ENCODE measurements around the gene GPR37L1. TPM values are rescaled to one million over a fixed set of nuclear protein-coding genes. Genes with fewer than 3 reads are reported as not detected.

The GPR37L1 gene
- total RNA-seq, 1 donor from 2014 or later = 0.09 TPM

GRCh38 chr1:202158810-202159533, 36.3 kb downstream of the GPR37L1 start:
- Mint-ChIP-seq H3K27ac (peak overlapping the region; percentile 13), H3K36me3 (no peaks in the 10 kb centered on the region), H3K27me3 (ENCODE audit: low read depth) (no peaks in the 10 kb centered on the region), H3K9me3 (no peaks in the 10 kb centered on the region), H3K4me1 (peaks cover 39% of the 10 kb centered on the region), H3K4me3 (no peak overlapping the region)
- TF ChIP-seq CTCF (IDR thresholded peaks at IDR 0.05; ENCODE audit: unreplicated experiment) = no peak
- no peak for DNase-seq (ENCODE audit: low spot score in 2 of 2, unreplicated experiment in 2 of 2)

GRCh38 chr1:202159534-202160371, 37.0 kb downstream of the GPR37L1 start:
- Mint-ChIP-seq H3K4me1 (peaks cover 37% of the 10 kb centered on the region), H3K36me3 (no peaks in the 10 kb centered on the region), H3K9me3 (no peaks in the 10 kb centered on the region), H3K27ac (peak overlapping the region; percentile 13), H3K27me3 (ENCODE audit: low read depth) (no peaks in the 10 kb centered on the region), H3K4me3 (no peak overlapping the region)
- TF ChIP-seq CTCF (IDR thresholded peaks at IDR 0.05; ENCODE audit: unreplicated experiment) = no peak
- DNase-seq (ENCODE audit: low spot score in 2 of 2, unreplicated experiment in 2 of 2) = no peak

- no peak for TF ChIP-seq CTCF (IDR thresholded peaks at IDR 0.05; ENCODE audit: unreplicated experiment)
- no peaks in the 10 kb centered on the region for H3K27me3 Mint-ChIP-seq (ENCODE audit: low read depth)
- H3K4me1 Mint-ChIP-seq = peaks cover 30% of the 10 kb centered on the region
- H3K9me3 Mint-ChIP-seq = no peaks in the 10 kb centered on the region
- H3K4me3 Mint-ChIP-seq = no peak within 1 kb of the TSS
- H3K27ac Mint-ChIP-seq = peak within 1 kb of the TSS; percentile 13
- DNase-seq (ENCODE audit: low spot score in 2 of 2, unreplicated experiment in 2 of 2) = no peak
- H3K36me3 Mint-ChIP-seq = no peaks in the 10 kb centered on the region
Observed at GRCh38 chr1:202160377-202160940, 37.7 kb downstream of the GPR37L1 start, which contains the start of gene PTPN7. PTPN7 (minus strand) TSS chr1:202160602; CDS start chr1:202159402, 1,200 bp downstream.

GRCh38 chr1:202161151-202162046, 38.7 kb downstream of the GPR37L1 start:
- Mint-ChIP-seq H3K27ac (peak overlapping the region; percentile 7), H3K9me3 (no peaks in the 10 kb centered on the region), H3K36me3 (no peaks in the 10 kb centered on the region), H3K4me3 (no peak overlapping the region), H3K27me3 (ENCODE audit: low read depth) (no peaks in the 10 kb centered on the region), H3K4me1 (peaks cover 34% of the 10 kb centered on the region)
- DNase-seq (ENCODE audit: low spot score in 2 of 2, unreplicated experiment in 2 of 2) = no peak
- no peak for TF ChIP-seq CTCF (IDR thresholded peaks at IDR 0.05; ENCODE audit: unreplicated experiment)

GRCh38 chr1:202162047-202162417, 39.3 kb downstream of the GPR37L1 start:
- H3K27me3 Mint-ChIP-seq (ENCODE audit: low read depth) = no peaks in the 10 kb centered on the region
- no peak overlapping the region for H3K27ac Mint-ChIP-seq
- TF ChIP-seq CTCF (IDR thresholded peaks at IDR 0.05; ENCODE audit: unreplicated experiment) = no peak
- no peak overlapping the region for H3K4me3 Mint-ChIP-seq
- H3K36me3 Mint-ChIP-seq = no peaks in the 10 kb centered on the region
- peaks cover 40% of the 10 kb centered on the region for H3K4me1 Mint-ChIP-seq
- no peaks in the 10 kb centered on the region for H3K9me3 Mint-ChIP-seq
- no peak for DNase-seq (ENCODE audit: low spot score in 2 of 2, unreplicated experiment in 2 of 2)
